Activated CD8-positive, alpha-beta T cell treated with anti-CD3 and anti-CD28 coated beads for 36 hours (primary cell): ENCODE measurements around the gene DCAF11. TPM values are rescaled to one million over a fixed set of nuclear protein-coding genes. Genes with fewer than 3 reads are reported as not detected.

Source experiments
- ATAC-seq: fragments of 200-7000 bp; cut with Tn5 transposase; one replicate; pipeline ENCODE4 v1.10.0; 2021; ENCODE audit warnings: mild to moderate bottlenecking, moderate library complexity
- CTCF ChIA-PET: fragments of 350-600 bp; sonication (Branson Sonifier 250); formaldehyde crosslinking; loops from one replicate; lab custom pipeline; 2021; ENCODE audit warnings: antibody characterized with exemption; lab: Charles Lee
- POLR2A ChIA-PET: fragments of 350-600 bp; sonication (Branson Sonifier 250); formaldehyde crosslinking; loops from one replicate; lab custom pipeline; 2021; ENCODE audit warnings: antibody characterized with exemption; lab: Charles Lee
- DNase-seq: peaks from one replicate; pipeline ENCODE4 v3.0.0-alpha.2; 2020
- H3K27ac Mint-ChIP-seq: one replicate; pipeline ENCODE4 v1.8.0; 2021; ENCODE audit warnings: mild to moderate bottlenecking, mixed read lengths
- H3K27me3 Mint-ChIP-seq: one replicate; pipeline ENCODE4 v1.8.0; 2021; ENCODE audit warnings: mixed read lengths
- H3K36me3 Mint-ChIP-seq: one replicate; pipeline ENCODE4 v1.8.0; 2021; ENCODE audit warnings: low read depth, mixed read lengths
- H3K4me1 Mint-ChIP-seq: one replicate; pipeline ENCODE4 v1.8.0; 2021; ENCODE audit warnings: low read depth, mixed read lengths
- H3K4me3 Mint-ChIP-seq: one replicate; pipeline ENCODE4 v1.8.0; 2021; ENCODE audit warnings: mild to moderate bottlenecking, moderate library complexity, mixed read lengths
- H3K9me3 Mint-ChIP-seq: one replicate; pipeline ENCODE4 v1.8.0; 2021; ENCODE audit warnings: mixed read lengths
- CTCF ChIP-seq: fragments of 200-600 bp; IDR thresholded peaks from one replicate; pipeline ENCODE4 v1.8.0; 2022; ENCODE audit warnings: antibody characterized with exemption, mild to moderate bottlenecking
- intact Hi-C: fragments of 100-400 bp; cut with micrococcal nuclease; formaldehyde crosslinking; loops from one replicate; pipeline ENCODE4 v1.10.0; 2022
- total RNA-seq, 2 experiments: library from RNA; stranded (reverse); gene quantifications; one replicate each; pipeline ENCODE4 v1.2.3, GENCODE V29; 2021

The DCAF11 gene
- total RNA-seq, 2 experiments from 2014 or later = 59.9 to 63.9 TPM

GRCh38 chr14:24093901-24094840, 20.4 kb upstream of the DCAF11 start, which contains the start of gene PCK2:
PCK2 (plus strand) TSS chr14:24094311; CDS start chr14:24094406, 95 bp downstream.
- intact Hi-C loops = loop anchor here (5.0 kb wide), 1 partner anchor 82 kb away; no protein-coding TSS in a partner anchor
- H3K36me3 Mint-ChIP-seq = peaks cover 28% of the 10 kb centered on the region
- H3K4me1 Mint-ChIP-seq = peaks cover 24% of the 10 kb centered on the region
- H3K27me3 Mint-ChIP-seq = no peaks in the 10 kb centered on the region
- peak within 1 kb of the TSS; percentile 95 for H3K27ac Mint-ChIP-seq
- peak; percentile 75 for ATAC-seq
- ChIA-PET POLR2A (interaction anchor here (0.6 to 9.0 kb wide), 22 partner anchors 8 to 774 kb away, joined by 3 to 80 read pairs (median 4); partner anchors contain the start of genes DCAF11, EMC9, IRF9 and NRL), CTCF (interaction anchor here (1.0 to 11.2 kb wide), 12 partner anchors 8 to 123 kb away, joined by 3 to 345 read pairs (median 16); partner anchors contain the start of genes CARMIL3, CPNE6, DCAF11 and IRF9)
- peak within 1 kb of the TSS; percentile 93 for H3K4me3 Mint-ChIP-seq
- no peaks in the 10 kb centered on the region for H3K9me3 Mint-ChIP-seq
- TF ChIP-seq CTCF = no peak
- DNase-seq = peak; percentile 91

DNA sequence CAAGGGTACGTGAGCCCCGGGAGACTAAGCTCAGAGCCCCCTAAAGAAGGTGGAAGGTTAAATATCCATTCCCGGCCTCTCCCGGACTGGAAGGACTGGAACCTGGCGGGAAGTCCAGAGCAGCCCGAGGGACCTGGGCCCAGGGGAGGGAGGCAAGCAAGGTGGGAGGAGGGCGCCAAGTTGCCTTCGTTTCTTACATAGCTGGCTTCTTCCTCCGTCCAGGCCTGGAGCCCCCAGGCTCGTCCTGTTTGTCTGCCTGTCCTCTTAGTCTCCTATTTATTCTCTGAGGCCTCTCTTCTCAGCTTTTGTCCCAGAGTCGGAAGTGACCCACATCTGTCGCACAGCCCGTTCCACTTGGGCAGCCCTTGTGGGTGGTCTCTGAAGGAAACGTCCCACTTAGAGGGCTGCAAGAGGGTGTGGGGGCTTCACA, 19.7 kb upstream of the DCAF11 start:
- Mint-ChIP-seq H3K4me3 (peak overlapping the region; percentile 93), H3K27me3 (no peaks in the 10 kb centered on the region), H3K4me1 (peaks cover 24% of the 10 kb centered on the region), H3K27ac (peak overlapping the region; percentile 95), H3K36me3 (peaks cover 35% of the 10 kb centered on the region), H3K9me3 (no peaks in the 10 kb centered on the region)
- CTCF ChIA-PET = interaction anchor here (1.1 to 11.2 kb wide), 9 partner anchors 8 to 124 kb away, joined by 3 to 345 read pairs (median 5); partner anchors contain the start of genes DCAF11 and NRL
- TF ChIP-seq CTCF = no peak
- POLR2A ChIA-PET = interaction anchor here (0.6 to 9.0 kb wide), 22 partner anchors 9 to 774 kb away, joined by 3 to 80 read pairs (median 4); partner anchors contain the start of genes DCAF11, EMC9, IRF9 and NRL
- intact Hi-C loops = loop anchor here (5.0 kb wide), 1 partner anchor 83 kb away; no protein-coding TSS in a partner anchor
- DNase-seq (peak; percentile 34), ATAC-seq (no peak)

- DNase-seq (peak; percentile 88), ATAC-seq (peak; percentile 63)
- POLR2A ChIA-PET = interaction anchor here (0.6 to 9.0 kb wide), 22 partner anchors 10 to 775 kb away, joined by 3 to 80 read pairs (median 4); partner anchors contain the start of genes CARMIL3, DCAF11, EMC9 and IRF9
- Mint-ChIP-seq H3K9me3 (no peaks in the 10 kb centered on the region), H3K27ac (peak overlapping the region; percentile 95), H3K4me1 (peaks cover 22% of the 10 kb centered on the region), H3K4me3 (peak overlapping the region; percentile 93), H3K27me3 (no peaks in the 10 kb centered on the region), H3K36me3 (peaks cover 40% of the 10 kb centered on the region)
- CTCF ChIA-PET = interaction anchor here (1.1 to 11.2 kb wide), 8 partner anchors 9 to 87 kb away, joined by 3 to 345 read pairs (median 6); partner anchors contain the start of genes DCAF11 and NRL
- intact Hi-C loops = no loop called here
- TF ChIP-seq CTCF = no peak
Observed at GRCh38 chr14:24095271-24096068, 19.1 kb upstream of the DCAF11 start.

DNA sequence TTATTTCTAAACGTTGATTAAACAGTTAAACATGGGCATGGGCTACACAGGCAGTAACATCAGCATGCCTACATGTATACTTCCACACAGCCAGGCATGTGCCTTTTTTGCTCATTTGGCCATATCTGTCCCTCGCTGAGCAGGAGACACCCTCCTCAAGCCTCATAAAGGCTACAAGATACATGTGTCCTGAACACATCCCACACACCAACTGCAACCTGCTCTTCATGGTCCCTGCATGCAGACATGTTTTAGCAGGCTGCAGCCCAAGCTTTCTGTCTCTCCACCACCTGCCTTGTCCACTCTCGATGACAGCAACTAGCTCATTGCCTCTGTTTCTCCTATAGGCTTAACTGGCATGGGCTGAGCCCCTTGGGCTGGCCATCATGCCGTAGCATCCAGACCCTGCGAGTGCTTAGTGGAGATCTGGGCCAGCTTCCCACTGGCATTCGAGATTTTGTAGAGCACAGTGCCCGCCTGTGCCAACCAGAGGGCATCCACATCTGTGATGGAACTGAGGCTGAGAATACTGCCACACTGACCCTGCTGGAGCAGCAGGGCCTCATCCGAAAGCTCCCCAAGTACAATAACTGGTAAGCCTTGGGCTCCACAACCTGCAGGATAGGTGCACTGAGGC, 17.9 kb upstream of the DCAF11 start:
- no peak for TF ChIP-seq CTCF
- ChIA-PET CTCF (interaction anchor here (7.0 to 11.2 kb wide), 3 partner anchors 9 to 37 kb away, joined by 99 to 345 read pairs (median 218); no protein-coding TSS in a partner anchor), POLR2A (interaction anchor here (1.7 to 9.0 kb wide), 4 partner anchors 10 to 68 kb away, joined by 9 to 80 read pairs (median 50); partner anchors contain the start of genes DCAF11 and NRL)
- H3K27me3 Mint-ChIP-seq = no peaks in the 10 kb centered on the region
- H3K27ac Mint-ChIP-seq = peak overlapping the region; percentile 47
- no peaks in the 10 kb centered on the region for H3K9me3 Mint-ChIP-seq
- intact Hi-C loops = no loop called here
- peaks cover 50% of the 10 kb centered on the region for H3K36me3 Mint-ChIP-seq
- peak overlapping the region; percentile 52 for H3K4me3 Mint-ChIP-seq
- DNase-seq (no peak), ATAC-seq (no peak)
- peaks cover 20% of the 10 kb centered on the region for H3K4me1 Mint-ChIP-seq
